ENCODE measurements around the gene HSPD1. TPM values are rescaled to one million over a fixed set of nuclear protein-coding genes. Genes with fewer than 3 reads are reported as not detected.
"Not testable (repeated sequence)": the region's sequence is repeated elsewhere in the genome, so short reads cannot be mapped to it uniquely, and the experiment has no call there.

Gene HSPD1
- total RNA-seq, 1 donor from 2014 or later, result 97.6 TPM

DNA sequence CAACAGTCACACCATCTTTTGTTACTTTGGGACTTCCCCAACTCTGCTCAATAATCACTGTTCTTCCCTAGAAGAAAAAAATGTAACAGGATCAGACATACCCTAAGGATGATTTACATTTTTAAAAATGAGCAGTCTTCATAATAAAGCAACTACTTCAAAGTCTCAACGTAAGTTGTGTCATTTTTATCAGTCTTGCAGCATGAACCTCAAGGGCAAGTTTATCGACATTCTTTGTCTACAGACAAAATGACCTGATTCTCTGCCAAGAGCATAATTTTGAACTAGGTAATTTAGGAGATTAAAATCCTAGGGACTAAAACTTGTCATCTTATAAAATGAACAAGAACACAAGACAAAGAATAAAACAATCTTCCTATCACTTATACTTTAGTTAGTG is 2.3 kb downstream of the HSPD1 start:
- no peak for DNase-seq (ENCODE audit: low read depth in 2 of 2)

DNA sequence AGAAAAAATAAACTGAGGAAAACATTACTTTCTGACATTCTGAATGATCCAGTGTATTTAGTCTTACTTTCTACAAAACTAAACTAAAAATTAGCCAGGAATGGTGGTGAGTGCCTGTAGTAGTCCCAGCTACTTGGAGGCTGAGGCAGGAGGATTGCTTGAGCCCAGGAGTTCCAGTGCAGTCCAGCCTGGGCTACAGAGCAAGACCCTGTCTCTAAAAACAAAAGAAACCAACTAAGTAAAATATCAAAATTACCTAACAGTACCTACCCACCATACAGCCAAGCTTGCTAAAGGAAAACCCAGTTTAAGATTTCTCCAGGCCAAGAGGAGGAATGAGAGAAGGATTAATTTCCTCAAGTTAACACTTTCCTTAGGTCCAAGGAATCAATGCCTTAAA is 2.9 kb downstream of the HSPD1 start:
- DNase-seq (ENCODE audit: low read depth in 2 of 2), result no peak

DNA sequence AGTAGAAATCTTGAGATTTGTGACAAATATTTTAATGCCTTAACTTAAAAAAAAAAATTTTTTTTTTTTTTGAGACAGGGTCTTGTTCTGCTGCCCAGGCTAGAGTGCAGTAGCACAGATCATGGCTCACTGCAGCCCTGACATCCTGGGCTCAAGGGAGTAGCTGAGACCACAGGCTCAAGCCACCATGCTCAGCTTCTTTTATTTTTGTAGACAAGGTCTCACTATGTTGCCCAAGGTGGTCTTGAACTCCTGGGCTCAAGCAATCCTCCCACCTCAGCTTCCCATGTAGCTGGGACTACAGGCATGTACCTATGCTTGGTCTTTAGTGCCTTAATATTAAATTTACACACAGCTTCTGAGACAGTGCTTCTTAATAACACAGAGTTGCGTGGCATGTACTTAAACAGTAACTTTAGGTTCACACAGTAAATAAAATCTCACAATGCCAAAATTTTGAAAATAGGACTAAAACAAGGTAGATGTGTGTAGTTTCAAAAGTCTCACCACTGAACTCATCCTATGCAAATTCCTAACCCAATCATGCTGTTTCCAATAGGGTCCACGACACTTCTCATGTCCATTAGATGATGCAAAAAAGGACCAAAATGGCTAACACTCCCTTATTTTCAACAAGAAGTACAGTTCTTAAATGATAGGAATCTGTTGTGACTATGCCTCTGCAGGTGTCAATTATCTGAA is 4.1 kb downstream of the HSPD1 start:
- DNase-seq (ENCODE audit: low read depth in 2 of 2), result no peak

DNA sequence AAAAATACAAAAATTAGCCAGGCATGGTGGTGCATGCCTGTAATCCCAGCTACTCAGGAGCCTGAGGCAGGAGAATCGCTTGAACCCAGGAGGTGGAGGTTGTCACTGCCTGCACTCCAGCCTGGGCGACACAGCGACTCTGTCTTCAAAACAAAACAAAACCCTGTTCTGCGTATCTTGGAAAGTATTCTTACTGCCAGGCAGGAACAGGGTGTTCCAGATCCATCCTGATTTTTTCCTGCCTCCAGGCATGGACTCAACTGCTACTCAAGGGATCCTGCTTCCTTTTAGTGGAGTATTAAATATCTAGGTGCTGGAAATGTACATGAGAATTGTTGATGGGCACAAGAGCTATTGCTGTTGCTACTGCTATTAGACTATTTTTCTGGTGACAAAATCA is 12.3 kb downstream of the HSPD1 start:
- DNase-seq (ENCODE audit: low read depth in 2 of 2), result no peak

DNA sequence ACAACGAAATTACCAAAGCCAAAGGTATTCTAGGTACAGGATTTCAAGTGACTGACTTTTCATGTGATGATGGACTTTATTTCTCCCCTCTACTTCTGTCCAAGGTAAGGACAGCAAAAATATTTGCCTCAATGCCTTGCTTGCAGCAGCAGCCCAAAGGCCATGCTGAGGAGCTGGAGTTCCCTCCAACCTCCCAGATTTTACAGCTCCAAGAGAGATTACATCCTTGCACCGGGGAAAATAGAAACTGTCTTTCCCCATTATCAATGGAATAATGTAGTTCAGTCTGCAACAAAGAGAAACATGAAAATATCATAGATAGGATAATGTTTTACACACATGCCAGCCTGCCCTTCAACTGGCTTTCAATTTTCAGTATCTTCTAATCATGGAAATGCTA is 13.5 kb downstream of the HSPD1 start:
- DNase-seq (ENCODE audit: low read depth in 2 of 2), result no peak

DNA sequence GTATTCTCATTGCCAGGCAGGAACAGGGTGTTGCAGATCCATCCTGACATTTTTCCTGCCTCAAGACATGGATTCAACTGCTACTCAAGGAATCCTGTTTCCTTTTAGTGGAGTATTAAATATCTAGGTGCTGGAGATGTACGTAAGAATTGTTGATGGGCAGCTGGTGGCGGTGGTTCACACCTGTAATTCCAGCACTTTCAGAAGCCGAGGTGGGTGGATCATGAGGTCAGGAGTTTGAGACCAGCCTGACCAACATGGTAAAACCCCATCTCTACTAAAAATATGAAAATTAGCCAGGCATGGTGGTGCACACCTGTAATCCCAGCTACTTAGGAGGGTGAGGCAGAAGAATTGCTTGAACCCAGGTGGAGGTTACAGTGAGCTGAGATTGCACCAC is 15.4 kb downstream of the HSPD1 start:
- not testable (repeated sequence) for DNase-seq (ENCODE audit: low read depth in 2 of 2)

DNA sequence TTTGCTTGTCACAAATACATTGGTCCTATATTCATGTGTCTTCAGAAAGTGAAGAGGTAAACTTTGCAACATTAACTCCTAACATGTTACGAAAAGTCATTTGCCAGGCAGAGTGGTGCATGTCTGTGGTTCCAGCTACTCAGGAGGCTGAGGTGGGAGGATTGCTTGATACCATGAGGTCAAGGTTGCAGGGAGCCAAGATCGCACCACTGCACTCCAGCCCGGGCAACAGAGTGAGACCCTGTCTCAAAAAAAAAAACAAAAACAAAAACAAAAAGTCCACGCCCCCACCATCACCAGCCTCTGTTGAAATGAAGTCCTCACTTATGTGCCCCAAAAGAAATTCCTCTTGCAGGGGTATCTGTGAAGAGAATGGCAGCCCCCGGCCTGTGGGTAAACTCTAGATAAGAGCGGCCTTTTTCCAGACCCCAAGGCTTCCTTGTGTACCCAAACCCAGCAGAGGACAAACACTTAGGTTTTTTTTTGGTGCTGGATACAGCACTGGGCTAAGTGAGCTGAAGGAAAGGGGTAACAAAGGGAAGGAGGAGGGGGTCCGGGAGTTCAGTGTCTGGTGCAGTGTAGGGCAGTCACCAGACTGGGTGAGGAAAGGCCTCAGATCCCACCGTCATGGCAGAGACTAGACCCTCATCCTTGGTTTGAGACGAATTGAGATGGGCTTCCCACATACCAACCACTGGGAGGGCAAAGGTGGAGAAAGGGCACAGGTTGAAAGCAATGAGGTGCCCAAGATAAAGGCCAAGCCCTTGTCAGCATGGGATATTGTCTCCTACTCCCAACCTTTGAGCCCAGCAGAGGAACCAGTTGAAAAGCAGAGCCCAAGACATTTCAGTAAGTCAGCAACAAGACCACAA is 19.2 kb downstream of the HSPD1 start:
- DNase-seq (ENCODE audit: low read depth in 2 of 2), result no peak

DNA sequence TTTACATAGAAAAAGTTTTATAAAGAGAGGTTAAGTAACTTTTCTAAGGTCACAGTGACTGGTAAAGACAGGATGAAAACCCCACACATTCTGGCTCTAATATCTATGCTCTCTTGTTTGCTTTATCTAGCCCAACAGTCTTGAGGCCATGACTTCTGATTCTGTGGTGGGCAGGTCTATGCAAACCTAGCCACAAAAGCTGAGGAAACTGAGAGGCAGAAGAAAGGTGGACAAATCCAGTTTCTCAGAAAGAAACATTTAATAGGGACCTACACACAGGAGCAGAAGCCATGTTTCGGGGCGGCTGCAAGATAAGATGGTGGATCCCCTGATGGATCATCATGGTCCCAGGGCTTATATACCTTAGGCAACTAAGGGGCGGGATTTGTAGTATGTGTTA is 21.8 kb downstream of the HSPD1 start:
- DNase-seq (ENCODE audit: low read depth in 2 of 2), result no peak

DNA sequence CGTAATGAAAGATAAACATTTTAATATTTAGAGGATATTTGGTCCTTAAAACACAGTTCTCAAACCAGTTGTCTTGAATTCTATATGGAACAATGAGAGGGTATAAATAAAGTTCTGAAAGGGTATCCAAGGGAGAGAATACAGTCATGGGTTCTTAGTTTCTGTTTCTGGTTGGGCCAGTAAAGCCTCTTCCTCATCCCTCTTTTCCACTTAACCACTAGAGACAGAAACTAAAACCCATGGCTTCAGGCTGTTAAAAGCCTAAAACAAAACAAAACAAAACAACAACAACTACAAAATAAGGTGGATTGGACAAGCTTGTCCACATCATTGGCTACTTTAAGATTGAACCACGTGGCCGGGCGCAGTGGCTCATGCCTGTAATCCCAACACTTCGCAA is 27.5 kb downstream of the HSPD1 start:
- DNase-seq (ENCODE audit: low read depth in 2 of 2), result no peak

DNA sequence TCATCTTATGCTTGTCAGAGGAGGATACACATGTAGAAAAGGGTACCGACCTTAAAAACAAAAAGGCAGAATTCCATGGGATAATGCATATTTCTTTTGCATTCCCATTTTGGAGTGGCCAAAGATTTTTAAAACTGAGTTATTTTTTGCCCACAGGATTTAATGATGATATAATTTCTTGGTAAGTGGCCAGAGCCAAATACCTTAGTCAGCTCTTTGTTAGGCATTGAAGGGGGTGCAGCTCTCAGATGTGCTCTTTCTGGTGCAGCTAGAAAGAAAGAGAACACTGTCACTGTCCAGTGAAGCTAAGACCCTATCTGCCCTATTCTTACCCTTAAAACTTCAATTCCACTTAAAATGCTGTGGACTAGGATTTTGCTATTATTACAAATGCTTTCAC is 35.5 kb downstream of the HSPD1 start:
- peak in 1 of 2 donors; percentile 50 for DNase-seq (ENCODE audit: low read depth in 2 of 2)

DNA sequence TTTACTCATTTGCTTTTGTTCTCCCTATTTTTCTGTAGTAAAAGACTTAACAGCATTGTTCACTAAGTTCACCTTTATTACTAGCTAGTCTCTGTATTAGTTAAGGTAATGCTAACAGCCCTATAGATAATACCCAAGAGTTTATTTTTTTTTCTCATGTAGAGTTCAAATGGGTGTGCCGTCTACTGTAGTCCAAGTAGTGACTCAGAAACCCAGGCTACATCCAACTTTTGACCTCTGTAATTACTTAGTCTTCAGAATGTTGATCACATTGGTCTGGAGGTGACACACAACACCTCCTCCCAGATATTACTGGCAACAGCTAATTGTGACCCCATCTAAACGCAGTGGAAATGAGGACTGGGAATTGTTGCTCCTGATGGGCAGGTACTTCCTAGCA is 38.6 kb downstream of the HSPD1 start:
- DNase-seq (ENCODE audit: low read depth in 2 of 2), result peak in 1 of 2 donors; percentile 54

DNA sequence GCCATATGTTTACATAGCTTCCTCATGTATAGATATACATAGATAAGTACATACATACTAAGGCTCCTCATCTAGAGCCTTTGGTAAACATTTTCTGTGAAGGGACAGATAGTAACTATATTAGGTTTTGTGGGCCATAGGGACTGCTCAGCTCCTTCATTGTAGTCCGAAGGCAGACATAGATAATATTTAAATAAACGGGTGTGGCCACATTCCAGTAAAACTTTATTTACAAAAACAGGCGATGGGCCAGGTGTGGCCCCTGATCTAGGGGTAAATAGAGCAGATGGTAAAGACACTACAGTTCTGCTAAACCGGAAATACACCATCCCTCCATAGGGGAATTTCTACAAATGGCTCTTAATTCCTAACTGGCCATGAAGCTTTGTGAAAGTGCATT is 39.0 kb downstream of the HSPD1 start:
- DNase-seq (ENCODE audit: low read depth in 2 of 2), result no peak

DNA sequence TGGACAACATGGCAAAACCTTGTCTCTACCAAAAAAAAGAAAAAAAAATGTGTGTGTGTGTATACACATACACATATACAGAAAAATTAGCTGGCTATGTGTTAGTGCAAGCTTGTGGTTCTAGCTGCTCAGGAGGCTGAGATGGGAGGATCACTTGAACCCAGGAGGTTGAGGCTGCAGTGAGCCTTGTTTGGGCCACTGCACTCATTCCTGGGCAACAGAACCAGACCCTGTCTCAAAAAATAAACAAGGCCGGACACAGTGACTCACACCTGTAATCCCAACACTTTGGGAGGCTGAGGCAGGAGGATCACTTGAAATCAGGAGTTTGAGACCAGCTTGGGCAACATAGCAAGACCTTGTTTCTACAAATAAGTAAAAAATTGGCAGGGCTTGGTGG is 44.2 kb downstream of the HSPD1 start:
- no peak for DNase-seq (ENCODE audit: low read depth in 2 of 2)

DNA sequence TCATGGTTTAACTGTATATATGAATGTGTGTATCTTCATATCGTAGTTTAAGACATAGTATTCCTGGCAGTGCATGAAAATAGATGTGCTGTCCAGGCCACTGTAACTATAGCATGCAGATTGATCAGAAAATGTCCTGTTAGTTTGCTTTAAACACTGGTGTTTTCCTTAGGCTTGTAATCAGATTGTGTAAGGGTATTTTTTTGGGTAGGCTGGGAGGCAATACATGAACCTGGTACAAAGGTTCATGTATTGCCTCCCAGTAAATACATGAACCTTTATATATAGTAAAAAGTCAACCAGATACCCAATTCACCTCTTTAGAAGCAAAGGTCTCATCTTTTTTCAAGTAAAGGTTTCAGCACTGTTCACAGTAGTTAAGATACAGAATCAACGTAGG is 44.7 kb downstream of the HSPD1 start:
- no peak for DNase-seq (ENCODE audit: low read depth in 2 of 2)

DNA sequence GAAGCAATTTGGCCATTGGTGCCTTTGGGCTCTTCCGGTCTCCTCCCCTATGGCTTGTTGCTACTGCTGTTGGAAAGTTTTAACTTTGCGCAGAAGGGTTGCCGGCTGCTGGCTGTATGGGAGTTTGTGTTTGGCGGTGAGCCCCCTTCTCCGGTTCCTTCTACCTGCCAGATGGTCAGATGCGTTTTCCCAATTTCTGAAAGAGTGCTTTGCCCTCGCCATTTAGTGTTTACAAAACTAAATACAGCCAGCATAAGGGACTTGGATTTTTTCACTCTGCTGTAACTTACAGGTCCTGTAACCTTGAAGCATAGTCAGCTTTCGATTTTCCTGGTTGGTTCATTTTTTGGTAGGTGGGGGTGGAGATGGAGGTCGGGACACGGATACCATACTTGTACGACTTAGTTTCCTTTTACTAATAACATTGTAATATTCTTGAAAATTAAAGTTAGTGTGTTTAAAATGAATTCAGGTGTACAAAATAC is 45.7 kb downstream of the HSPD1 start:
- DNase-seq (ENCODE audit: low read depth in 2 of 2), result peak in 1 of 2 donors; percentile 94

DNA sequence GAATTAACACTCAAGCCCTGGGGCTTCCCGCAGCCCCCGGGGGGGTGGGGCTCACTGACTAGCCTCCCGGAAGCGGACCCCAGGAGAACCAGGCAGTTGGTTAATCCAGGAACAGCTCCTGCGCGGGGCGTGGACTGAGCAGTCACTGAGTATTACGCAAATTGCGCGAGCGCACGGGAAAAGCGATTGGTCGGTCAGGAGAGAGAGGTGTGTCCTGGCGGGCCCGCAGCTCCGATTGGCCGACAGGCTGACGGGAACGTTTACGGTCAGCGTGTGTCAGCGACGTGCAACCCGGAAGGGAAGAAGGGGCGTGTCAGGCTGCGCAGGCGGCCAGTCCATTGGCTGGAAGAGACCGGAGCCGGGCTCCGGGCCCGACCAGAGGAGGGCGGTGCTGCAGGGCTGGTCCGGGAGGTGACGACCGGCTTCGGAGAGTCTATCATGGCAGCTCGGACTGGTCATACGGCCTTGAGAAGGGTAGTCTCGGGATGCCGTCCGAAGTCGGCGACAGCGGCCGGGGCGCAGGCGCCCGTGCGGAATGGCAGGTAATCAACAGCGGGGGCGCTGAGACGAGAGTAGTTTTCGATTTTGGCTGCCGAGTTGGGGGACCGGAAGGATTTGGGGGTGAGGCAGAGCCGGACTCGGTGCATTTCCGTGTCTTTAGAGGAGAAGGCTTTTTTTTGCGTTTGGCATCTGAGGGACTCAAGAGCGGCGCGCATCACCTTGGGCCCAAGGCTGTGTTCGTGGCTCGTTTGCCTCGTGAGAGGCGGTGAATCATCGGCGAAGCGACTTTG is 46.3 kb downstream of the HSPD1 start, which contains the start of gene COQ10B:
TSS of gene COQ10B (plus strand) at position 430 of the 791 bp plus-strand sequence. CDS start at position 439, 9 bp downstream.
- peak; percentile 100 for DNase-seq (ENCODE audit: low read depth in 2 of 2)

DNA sequence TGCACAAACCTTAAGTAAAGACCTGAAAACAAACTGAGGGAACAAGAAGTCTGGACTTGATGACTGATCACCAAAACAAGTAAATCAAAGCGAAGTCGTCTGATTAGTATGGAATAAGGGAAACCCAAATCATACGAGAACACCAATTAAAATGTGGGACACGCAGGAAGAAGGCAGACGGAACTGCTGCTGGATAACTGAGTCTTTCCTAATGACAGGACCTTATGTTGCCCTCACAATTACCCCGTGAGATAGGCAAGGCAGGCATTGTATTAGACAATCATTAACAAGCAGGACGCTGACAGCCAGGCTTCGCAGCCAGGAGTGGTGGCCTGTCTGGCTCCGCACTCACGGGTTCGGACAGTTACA is 46.9 kb downstream of the HSPD1 start:
- DNase-seq (ENCODE audit: low read depth in 2 of 2), result no peak

DNA sequence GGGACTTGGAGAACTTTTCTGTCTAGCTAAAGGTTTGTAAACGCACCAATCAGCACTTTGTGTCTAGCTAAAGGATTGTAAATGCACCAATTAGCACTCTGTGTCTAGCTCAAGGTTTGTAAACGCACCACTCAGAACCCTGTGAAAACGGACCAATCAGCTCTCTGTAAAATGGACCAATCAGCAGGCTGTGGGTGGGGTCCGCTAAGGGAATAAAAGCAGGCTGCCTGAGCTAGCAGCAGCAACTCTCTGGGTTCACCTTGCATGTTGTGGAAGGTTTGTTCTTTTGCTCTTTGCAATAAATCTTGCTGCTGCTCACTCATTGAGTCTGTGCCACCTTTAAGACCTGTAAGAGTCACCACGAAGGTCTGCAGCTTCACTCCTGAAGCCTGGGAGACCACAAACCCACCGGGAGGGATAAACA is 48.7 kb downstream of the HSPD1 start:
- DNase-seq (ENCODE audit: low read depth in 2 of 2), result not testable (repeated sequence)

DNA sequence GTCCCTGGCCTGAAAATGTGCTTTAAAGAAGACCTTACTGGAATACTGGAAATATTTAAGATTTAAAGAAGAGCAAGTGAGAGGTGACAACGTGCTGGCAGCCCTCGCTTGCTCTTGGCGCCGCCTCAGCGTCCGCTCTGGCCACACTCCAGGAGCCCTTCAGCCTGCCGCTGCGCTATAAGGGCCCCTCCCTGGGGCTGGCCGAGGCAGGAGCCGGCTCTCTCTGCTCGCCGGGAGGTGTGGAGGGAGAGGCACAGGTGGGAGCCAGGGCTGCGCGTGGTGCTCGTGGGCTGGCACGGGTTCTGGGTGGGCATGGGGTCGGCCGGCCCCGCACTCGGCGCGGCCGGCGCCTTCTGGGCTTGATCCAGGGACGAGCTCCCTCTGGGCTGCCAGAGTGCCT is 49.2 kb downstream of the HSPD1 start:
- DNase-seq (ENCODE audit: low read depth in 2 of 2), result no peak

DNA sequence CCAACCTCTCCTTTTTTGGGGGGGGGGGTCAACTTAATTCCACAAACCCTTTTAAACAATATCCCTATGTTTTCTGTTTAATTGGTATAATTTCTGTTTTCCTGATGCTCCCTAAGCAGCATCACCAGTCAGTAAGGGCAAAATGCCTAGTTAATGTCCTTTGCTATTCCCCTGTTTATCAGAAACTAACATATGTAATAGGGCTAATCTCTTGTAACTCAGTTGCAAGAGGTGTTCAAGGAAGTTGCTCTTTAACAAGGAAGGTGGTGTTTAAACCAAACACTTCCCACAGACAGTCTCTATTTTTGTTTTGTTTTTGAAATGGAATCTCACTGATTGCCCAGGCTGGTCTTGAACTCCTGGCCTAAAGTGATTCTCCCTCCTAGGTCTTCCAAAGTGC is 52.8 kb downstream of the HSPD1 start:
- DNase-seq (ENCODE audit: low read depth in 2 of 2), result no peak

DNA sequence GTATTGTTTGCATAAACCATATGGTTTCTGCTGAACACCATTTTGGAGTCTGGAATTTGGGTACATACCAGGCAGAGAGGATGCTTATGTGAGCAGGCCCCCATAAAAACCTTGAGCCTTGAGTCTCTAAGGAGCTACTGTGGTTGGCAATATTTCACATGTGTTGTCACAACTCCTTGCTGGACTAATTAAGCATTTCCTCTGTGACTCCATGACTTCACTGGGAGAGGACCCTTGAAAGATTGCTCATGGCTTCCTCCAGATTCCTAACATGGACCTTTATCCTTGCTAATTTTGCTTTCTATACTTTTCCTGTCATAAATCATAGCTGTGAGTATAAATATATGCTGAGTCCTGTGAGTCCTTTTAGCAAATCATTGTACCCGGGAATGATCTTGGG is 53.9 kb downstream of the HSPD1 start:
- peak in 1 of 2 donors; percentile 81 for DNase-seq (ENCODE audit: low read depth in 2 of 2)

DNA sequence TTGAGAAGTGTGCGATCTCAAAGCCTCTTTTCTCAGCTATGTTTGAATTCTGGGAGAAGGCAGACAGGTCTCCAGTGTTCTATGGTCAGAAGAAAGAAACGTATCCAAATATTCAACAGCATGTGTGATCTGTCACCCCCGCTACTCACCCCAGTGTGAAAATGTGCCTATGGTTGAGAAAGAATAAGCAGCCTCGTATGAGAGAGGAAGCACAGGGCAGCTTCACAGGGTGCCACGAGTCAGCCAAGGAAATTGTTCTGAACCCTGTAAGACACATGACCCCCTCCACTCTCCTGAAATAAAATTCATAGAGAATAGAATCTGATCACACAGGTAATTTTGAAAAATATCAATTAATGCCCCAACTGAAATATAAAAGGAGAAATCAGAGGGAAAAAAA is 56.8 kb downstream of the HSPD1 start:
- DNase-seq (ENCODE audit: low read depth in 2 of 2), result no peak

All from lung microvascular endothelial cell (primary cell).